Upper lobe of left lung (tissue), 6 donors: ENCODE data around the gene CYGB. TPM values are rescaled to one million over a fixed set of nuclear protein-coding genes. Genes with fewer than 3 reads are reported as not detected.

ENCODE experiments used
- ATAC-seq, 2 donors: fragments of 200-7000 bp; cut with Tn5 transposase; one replicate each; pipeline ENCODE4 v1.9.1; 2022; ENCODE audit warnings: mild to moderate bottlenecking in 2 of 2, moderate library complexity in 2 of 2; ENCODE audit not compliant: low FRiP score in 2 of 2
- DNase-seq, 2 donors: peaks; one replicate each; pipeline ENCODE4 v3.0.0-alpha.2; 2019 to 2020
- H3K27ac ChIP-seq, 4 donors: fragments of 200-600 bp; sonication (generic); one replicate each; pipeline ENCODE4 v1.5.1; 2016 to 2019
- H3K27me3 ChIP-seq, 4 donors: fragments of 200-600 bp; sonication (generic); one replicate each; pipeline ENCODE4 v1.5.1; 2017 to 2019
- H3K36me3 ChIP-seq, 4 donors: fragments of 200-600 bp; sonication (generic); one replicate each; pipeline ENCODE4 v1.5.1; 2016 to 2019
- H3K4me1 ChIP-seq, 4 donors: fragments of 200-600 bp; sonication (generic); one replicate each; pipeline ENCODE4 v1.5.1; 2018 to 2019
- H3K4me3 ChIP-seq, 4 donors: fragments of 200-600 bp; sonication (generic); one replicate each; pipeline ENCODE4 v1.5.1; 2017 to 2019; ENCODE audit warnings: mild to moderate bottlenecking in 2 of 4, moderate library complexity in 1 of 4
- H3K9me3 ChIP-seq, 4 donors: fragments of 200-600 bp; sonication (generic); one replicate each; pipeline ENCODE4 v1.5.1; 2018 to 2019
- EP300 ChIP-seq, 4 donors: sonication (generic); formaldehyde crosslinking; IDR thresholded peaks; one replicate each; pipeline ENCODE4 v1.5.1; 2017; ENCODE audit warnings: antibody characterized with exemption in 4 of 4, control low read depth in 2 of 4
- POLR2A ChIP-seq, 4 donors: fragments of 450-650 bp; IDR thresholded peaks; one replicate each; pipeline ENCODE4 v1.5.1; 2016 to 2017; ENCODE audit warnings: antibody characterized with exemption in 4 of 4, mild to moderate bottlenecking in 2 of 4
- POLR2AphosphoS5 ChIP-seq, 2 donors: sonication (generic); formaldehyde crosslinking; IDR thresholded peaks; one replicate each; pipeline ENCODE4 v1.5.1; 2017; ENCODE audit warnings: antibody characterized with exemption in 2 of 2
- WGBS, 2 donors: methylation state at CpG; one replicate each; pipeline ENCODE4 v1.1.5; 2017 to 2018; 5-methylcytosine and 5-hydroxymethylcytosine counted together
- total RNA-seq, 6 donors: library from RNA; depleted of rRNA in 4 of 6; stranded (reverse); fragments of >200 nt in 4 of 6; gene quantifications; one replicate each; pipeline versions ENCODE4 v1.1.0 to v1.2.1, GENCODE V29; 2016 to 2021
- TF ChIP-seq, protein P1 (sequence below), 6 experiments: fragments of 450-650 bp in 4 of 6; fragments of 200-600 bp in 2 of 6; sonication (generic) in 2 of 6; IDR thresholded peaks; one replicate each; pipeline ENCODE4 v1.5.1; 2016 to 2019; ENCODE audit warnings: antibody characterized with exemption in 6 of 6
- donor health status: DM: no; HTN: no; CAD: no; lungs with moderate emphysema.
- donor health status: DM: no; HTN: yes; CAD: no; lungs with severe emphysema.

Gene CYGB
- total RNA-seq, 6 donors from 2014 or later: 6.4 to 33.9 (median 16.6) TPM

DNA sequence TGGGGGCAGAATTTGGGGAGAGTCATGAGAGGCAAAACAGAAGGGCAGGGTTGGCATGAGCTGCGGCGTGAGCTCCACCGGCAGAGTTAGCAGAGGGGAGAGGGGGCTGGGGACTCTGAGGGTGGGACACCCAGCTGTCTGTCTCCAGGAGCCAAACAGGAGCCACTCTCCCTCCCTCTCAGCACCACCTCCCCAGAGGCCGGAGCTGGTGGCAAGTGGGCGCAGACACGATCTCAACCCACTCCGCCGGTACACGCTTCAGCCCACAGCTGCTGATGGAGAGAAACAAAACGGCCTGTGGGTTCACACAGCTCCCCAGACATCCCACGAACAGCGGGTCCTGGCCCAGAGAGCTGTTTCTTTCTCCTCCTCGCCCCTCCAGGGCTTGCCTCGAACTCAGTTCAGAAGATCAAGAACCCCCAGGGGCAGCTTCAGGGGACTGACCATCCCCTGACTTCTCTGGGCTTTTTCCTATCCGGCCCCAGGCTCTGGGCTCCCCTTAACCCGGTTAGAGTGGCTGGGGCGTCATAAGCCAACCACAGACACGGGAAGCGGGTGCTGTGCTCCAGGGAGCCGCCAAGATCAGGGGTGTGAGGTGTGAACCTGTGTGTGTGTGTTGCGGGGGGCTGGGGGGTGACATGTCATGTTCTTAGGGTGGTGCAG lies 43.9 kb downstream of the CYGB start:
- DNase-seq (peak in 1 of 2 donors; percentile 37), ATAC-seq (no peak)
- Histone ChIP-seq H3K4me3 (peak overlapping the region in 2 of 4 donors; percentile 27 to 32), H3K4me1 (peaks cover 62 to 85% (median 78%) of the 10 kb centered on the region in 4 donors), H3K27ac (peak overlapping the region; percentile 89 to 95 (median 94)), H3K9me3 (no peaks in the 10 kb centered on the region), H3K36me3 (no peaks in the 10 kb centered on the region), H3K27me3 (no peaks in the 10 kb centered on the region)
- 53 to 63% methylated on average over 13 to 21 of the region's 21 CpGs for WGBS, 2 donors
- TF ChIP-seq EP300 (IDR thresholded peaks at IDR 0.05): no peak
- TF ChIP-seq POLR2A (IDR thresholded peaks at IDR 0.05): no peak
- no peak for TF ChIP-seq POLR2AphosphoS5 (IDR thresholded peaks at IDR 0.05)
- TF ChIP-seq, protein P1, sequence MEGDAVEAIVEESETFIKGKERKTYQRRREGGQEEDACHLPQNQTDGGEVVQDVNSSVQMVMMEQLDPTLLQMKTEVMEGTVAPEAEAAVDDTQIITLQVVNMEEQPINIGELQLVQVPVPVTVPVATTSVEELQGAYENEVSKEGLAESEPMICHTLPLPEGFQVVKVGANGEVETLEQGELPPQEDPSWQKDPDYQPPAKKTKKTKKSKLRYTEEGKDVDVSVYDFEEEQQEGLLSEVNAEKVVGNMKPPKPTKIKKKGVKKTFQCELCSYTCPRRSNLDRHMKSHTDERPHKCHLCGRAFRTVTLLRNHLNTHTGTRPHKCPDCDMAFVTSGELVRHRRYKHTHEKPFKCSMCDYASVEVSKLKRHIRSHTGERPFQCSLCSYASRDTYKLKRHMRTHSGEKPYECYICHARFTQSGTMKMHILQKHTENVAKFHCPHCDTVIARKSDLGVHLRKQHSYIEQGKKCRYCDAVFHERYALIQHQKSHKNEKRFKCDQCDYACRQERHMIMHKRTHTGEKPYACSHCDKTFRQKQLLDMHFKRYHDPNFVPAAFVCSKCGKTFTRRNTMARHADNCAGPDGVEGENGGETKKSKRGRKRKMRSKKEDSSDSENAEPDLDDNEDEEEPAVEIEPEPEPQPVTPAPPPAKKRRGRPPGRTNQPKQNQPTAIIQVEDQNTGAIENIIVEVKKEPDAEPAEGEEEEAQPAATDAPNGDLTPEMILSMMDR (IDR thresholded peaks at IDR 0.05): no peak

DNA sequence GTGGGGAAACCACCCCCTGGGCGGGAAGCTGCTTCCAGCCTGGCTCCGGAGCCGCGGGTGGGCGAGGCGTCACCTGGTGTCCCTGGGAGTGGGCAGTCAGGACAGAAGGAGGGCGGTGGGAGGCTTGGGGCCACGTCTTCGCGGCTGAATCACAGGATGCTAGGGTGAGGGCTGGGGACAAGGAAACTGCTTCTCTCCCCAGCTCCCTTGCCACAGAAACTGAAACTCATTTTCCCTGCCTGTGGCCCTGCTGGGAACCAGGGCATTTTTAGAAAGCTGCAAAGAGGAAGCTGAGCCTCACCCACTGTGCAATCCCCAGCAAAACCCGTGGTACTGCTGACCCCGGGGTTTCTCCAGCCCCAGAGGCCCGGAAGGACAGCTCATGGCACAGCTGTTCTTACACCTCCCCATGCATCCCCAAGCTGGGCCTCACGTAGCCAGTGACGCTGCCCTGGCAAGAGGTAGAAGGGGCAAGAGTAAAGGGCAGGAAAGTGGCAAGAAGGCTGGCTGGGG lies 44.5 kb downstream of the CYGB start:
- TF ChIP-seq, protein P1 (IDR thresholded peaks at IDR 0.05): no peak
- TF ChIP-seq EP300 (IDR thresholded peaks at IDR 0.05) (peak in 2 of 4 donors; percentile 9 to 26), POLR2AphosphoS5 (IDR thresholded peaks at IDR 0.05) (peak; percentile 74 to 85), POLR2A (IDR thresholded peaks at IDR 0.05) (peak in 1 of 4 donors; percentile 68)
- H3K4me3 ChIP-seq: peak overlapping the region in 2 of 4 donors; percentile 27 to 32

DNA sequence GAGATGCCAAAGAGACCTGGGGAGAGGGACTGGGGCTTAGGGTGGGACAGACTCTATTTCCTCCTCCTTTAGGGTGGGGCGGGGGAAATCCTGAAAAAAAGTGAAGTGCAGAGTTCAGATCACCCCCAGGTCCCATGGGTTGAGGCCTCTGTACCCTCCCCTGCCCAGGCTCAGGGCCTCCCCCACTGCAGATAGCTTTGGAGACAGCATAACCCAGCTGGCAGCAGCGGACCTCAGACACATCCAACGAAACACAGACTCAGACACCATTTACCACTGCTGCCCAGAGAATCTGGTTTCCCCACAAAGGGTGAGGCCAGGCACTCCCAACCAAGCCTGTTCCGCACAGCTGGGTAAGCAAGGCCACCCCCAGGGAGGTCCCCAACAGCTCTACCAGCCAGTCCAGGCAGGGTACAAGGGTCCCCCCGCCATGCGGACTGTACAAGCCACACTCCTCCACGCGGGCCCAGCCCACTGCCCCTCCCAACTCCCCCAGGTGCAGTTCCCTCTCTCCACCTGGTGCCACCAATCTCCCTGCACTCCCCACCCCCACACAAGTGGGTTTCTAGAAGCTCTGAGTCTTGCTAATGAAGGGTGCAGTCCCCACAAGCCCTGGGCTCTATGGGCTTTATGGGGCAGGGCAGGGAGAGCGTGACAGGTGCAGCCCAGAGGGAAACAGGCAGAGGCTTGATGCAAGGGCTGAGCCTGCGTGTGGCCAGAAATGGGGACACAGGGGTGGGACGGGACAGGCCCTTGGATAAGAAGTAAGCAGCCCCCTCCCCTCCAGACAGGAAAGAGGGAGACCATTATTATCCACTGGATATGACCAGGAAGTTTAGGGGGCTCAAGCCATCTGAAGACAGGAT lies 45.2 kb downstream of the CYGB start:
- Histone ChIP-seq H3K36me3 (peaks cover 0 to 4% (median 2%) of the 10 kb centered on the region in 4 donors), H3K9me3 (no peaks in the 10 kb centered on the region), H3K4me3 (peak overlapping the region in 2 of 4 donors; percentile 27 to 32), H3K4me1 (peaks cover 49 to 73% (median 65%) of the 10 kb centered on the region in 4 donors), H3K27ac (peak overlapping the region; percentile 89 to 95 (median 94)), H3K27me3 (no peaks in the 10 kb centered on the region)
- DNase-seq (peak in 1 of 2 donors; percentile 34), ATAC-seq (peak; percentile 11 to 50)
- 59 to 60% methylated on average over 3 to 11 of the region's 11 CpGs for WGBS, 2 donors
- TF ChIP-seq, protein P1 (IDR thresholded peaks at IDR 0.05): no peak
- TF ChIP-seq POLR2A (IDR thresholded peaks at IDR 0.05): peak in 1 of 4 donors; percentile 45
- no peak for TF ChIP-seq EP300 (IDR thresholded peaks at IDR 0.05)
- TF ChIP-seq POLR2AphosphoS5 (IDR thresholded peaks at IDR 0.05): no peak

More for the DNA sequence above, 44.5 kb downstream of the CYGB start:
- Histone ChIP-seq H3K4me1 (peaks cover 56 to 79% (median 72%) of the 10 kb centered on the region in 4 donors), H3K36me3 (no peaks in the 10 kb centered on the region), H3K9me3 (no peaks in the 10 kb centered on the region), H3K27ac (peak overlapping the region; percentile 89 to 95 (median 94)), H3K27me3 (no peaks in the 10 kb centered on the region)
- ATAC-seq: peak; percentile 77 to 82
- peak in 1 of 2 donors; percentile 86 for DNase-seq
- 9 to 23% methylated on average over 7 to 15 of the region's 15 CpGs for WGBS, 2 donors

DNA sequence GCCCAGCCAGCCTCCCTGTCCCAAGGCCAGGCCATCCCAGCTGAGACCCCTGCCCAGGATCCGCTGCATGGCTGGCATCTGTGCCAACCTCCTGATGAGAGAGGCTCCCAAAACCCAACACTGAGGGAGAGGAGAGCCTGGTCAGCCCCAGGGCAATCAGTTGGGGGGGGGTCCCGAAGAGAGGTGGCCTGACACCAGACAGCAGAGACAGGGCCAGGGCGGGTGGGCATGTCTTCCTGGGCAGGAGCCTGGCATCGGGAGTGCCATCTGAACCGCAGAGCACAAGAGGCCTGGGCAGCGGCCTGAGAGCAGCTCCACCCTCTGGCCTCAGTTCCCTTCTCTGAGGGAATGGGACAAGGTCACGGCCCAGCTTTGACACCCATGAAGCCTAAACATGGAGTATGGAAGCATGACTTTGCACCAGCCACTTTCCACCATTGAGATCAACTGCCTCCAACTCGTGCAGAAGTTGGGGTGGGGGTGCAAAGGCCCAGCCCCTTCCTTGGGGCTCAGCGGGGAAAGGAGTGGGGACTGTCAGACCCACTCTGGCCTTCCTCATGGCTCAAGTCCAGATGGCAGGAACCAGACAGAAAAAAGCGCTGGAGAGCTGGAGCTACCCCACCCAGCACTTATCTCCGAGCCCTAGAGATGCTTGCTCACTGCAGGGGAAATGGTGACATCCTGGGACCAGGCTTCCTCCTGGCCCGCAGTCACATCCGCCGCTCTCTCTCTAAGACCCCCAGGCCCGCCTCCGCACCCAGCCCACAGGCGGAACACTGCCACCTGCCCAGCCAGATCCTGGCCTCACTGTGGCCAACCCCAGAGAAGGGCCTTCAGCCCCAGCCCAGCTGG lies 46.0 kb downstream of the CYGB start:
- peaks cover 0 to 7% (median 2%) of the 10 kb centered on the region in 4 donors for H3K36me3 ChIP-seq
- H3K4me1 ChIP-seq: peaks cover 46 to 64% (median 57%) of the 10 kb centered on the region in 4 donors
- H3K27ac ChIP-seq: peak overlapping the region; percentile 89 to 95 (median 94)
- WGBS, 2 donors: 58 to 64% methylated on average over 4 to 17 of the region's 17 CpGs
- ATAC-seq (peak; percentile 2 to 32), DNase-seq (peak in 1 of 2 donors; percentile 41)
- no peak overlapping the region for H3K4me3 ChIP-seq
- TF ChIP-seq POLR2AphosphoS5 (IDR thresholded peaks at IDR 0.05) (no peak), POLR2A (IDR thresholded peaks at IDR 0.05) (no peak), EP300 (IDR thresholded peaks at IDR 0.05) (no peak)
- TF ChIP-seq, protein P1 (IDR thresholded peaks at IDR 0.05): no peak
- H3K9me3 ChIP-seq: no peaks in the 10 kb centered on the region
- no peaks in the 10 kb centered on the region for H3K27me3 ChIP-seq
